SJSA1 (cell line): ENCODE measurements around the gene LMOD2. TPM values are rescaled to one million over a fixed set of nuclear protein-coding genes. Genes with fewer than 3 reads are reported as not detected.

Experiments used
- DNase-seq, 2 experiments: peaks; one replicate each; pipeline ENCODE4 v3.0.0-alpha.2; 2015 to 2020; ENCODE audit warnings: low spot score in 2 of 2, low read depth in 1 of 2
- H3K27ac ChIP-seq: fragments of 250-450 bp; sonication (Bioruptor Pico); 2 replicates; pipeline ENCODE4 v1.5.1; 2020; ENCODE audit warnings: mild to moderate bottlenecking, moderate library complexity
- H3K27me3 ChIP-seq: fragments of 250-450 bp; sonication (Bioruptor Pico); replicated peaks from 2 replicates; pipeline ENCODE4 v1.5.1; 2020; ENCODE audit warnings: mild to moderate bottlenecking, moderate library complexity
- H3K36me3 ChIP-seq: fragments of 250-450 bp; sonication (Bioruptor Pico); 2 replicates; pipeline ENCODE4 v1.5.1; 2020; ENCODE audit warnings: mild to moderate bottlenecking
- H3K4me1 ChIP-seq: fragments of 250-450 bp; sonication (Bioruptor Pico); replicated peaks from 2 replicates; pipeline ENCODE4 v1.6.1; 2021; ENCODE audit warnings: mild to moderate bottlenecking
- H3K4me3 ChIP-seq: fragments of 250-450 bp; sonication (Bioruptor Pico); 2 replicates; pipeline ENCODE4 v1.5.1; 2020; ENCODE audit warnings: mild to moderate bottlenecking
- H3K9me3 ChIP-seq: fragments of 250-450 bp; sonication (Bioruptor Pico); replicated peaks from 2 replicates; pipeline ENCODE4 v1.5.1; 2020; ENCODE audit warnings: mild to moderate bottlenecking
- total RNA-seq: library from RNA; depleted of rRNA; stranded (reverse); fragments of >200 nt; shearing (Covaris generic); gene quantifications from 2 replicates; pipeline ENCODE4 v1.2.3, GENCODE V29; 2014

The LMOD2 gene
- total RNA-seq, 1 experiment from 2014 or later: not detected

- Histone ChIP-seq H3K4me1 (no peaks in the 10 kb centered on the region), H3K4me3 (no peak overlapping the region), H3K36me3 (no peaks in the 10 kb centered on the region), H3K27me3 (peaks cover 2% of the 10 kb centered on the region; the same call in 1 of the 2 replicates), H3K9me3 (no peaks in the 10 kb centered on the region), H3K27ac (no peak overlapping the region)
- no peak for DNase-seq
Measured at GRCh38 chr7:123666492-123666891, 10.8 kb downstream of the LMOD2 start.

GRCh38 chr7:123669485-123669884 lies 13.8 kb downstream of the LMOD2 start:
- Histone ChIP-seq H3K9me3 (no peaks in the 10 kb centered on the region), H3K4me1 (no peaks in the 10 kb centered on the region; the same call in 1 of the 2 replicates), H3K36me3 (no peaks in the 10 kb centered on the region), H3K27ac (no peak overlapping the region), H3K27me3 (peaks cover 7% of the 10 kb centered on the region; the same call in 1 of the 2 replicates), H3K4me3 (no peak overlapping the region)
- no peak for DNase-seq

- H3K36me3 ChIP-seq: no peaks in the 10 kb centered on the region
- H3K4me3 ChIP-seq: no peak overlapping the region
- no peak overlapping the region for H3K27ac ChIP-seq
- H3K4me1 ChIP-seq: no peaks in the 10 kb centered on the region; the same call in 1 of the 2 replicates
- H3K9me3 ChIP-seq: no peaks in the 10 kb centered on the region
- H3K27me3 ChIP-seq: peaks cover 7% of the 10 kb centered on the region; the same call in 1 of the 2 replicates
- no peak for DNase-seq
Measured at GRCh38 chr7:123673137-123673732, 17.6 kb downstream of the LMOD2 start.

- Histone ChIP-seq H3K4me3 (no peak overlapping the region), H3K36me3 (no peaks in the 10 kb centered on the region), H3K4me1 (no peaks in the 10 kb centered on the region; the same call in 1 of the 2 replicates), H3K27me3 (peaks cover 5% of the 10 kb centered on the region; the same call in 1 of the 2 replicates), H3K9me3 (no peaks in the 10 kb centered on the region), H3K27ac (no peak overlapping the region)
- DNase-seq: no peak
Measured at GRCh38 chr7:123673752-123674398, 18.2 kb downstream of the LMOD2 start.

- no peaks in the 10 kb centered on the region for H3K36me3 ChIP-seq
- no peaks in the 10 kb centered on the region for H3K9me3 ChIP-seq
- no peak for DNase-seq
- H3K27ac ChIP-seq: no peak overlapping the region
- H3K4me3 ChIP-seq: no peak overlapping the region
- peaks cover 5% of the 10 kb centered on the region; the same call in 1 of the 2 replicates for H3K27me3 ChIP-seq
- H3K4me1 ChIP-seq: no peaks in the 10 kb centered on the region; the same call in 1 of the 2 replicates
Measured at GRCh38 chr7:123674399-123675180, 18.9 kb downstream of the LMOD2 start.

GRCh38 chr7:123675181-123675473 lies 19.5 kb downstream of the LMOD2 start:
- DNase-seq: no peak
- Histone ChIP-seq H3K27me3 (peaks cover 5% of the 10 kb centered on the region; the same call in 1 of the 2 replicates), H3K4me3 (no peak overlapping the region), H3K36me3 (no peaks in the 10 kb centered on the region), H3K4me1 (no peaks in the 10 kb centered on the region; the same call in 1 of the 2 replicates), H3K9me3 (no peaks in the 10 kb centered on the region), H3K27ac (no peak overlapping the region)

GRCh38 chr7:123677061-123677715 lies 21.5 kb downstream of the LMOD2 start:
- Histone ChIP-seq H3K4me1 (no peaks in the 10 kb centered on the region; the same call in 1 of the 2 replicates), H3K9me3 (no peaks in the 10 kb centered on the region), H3K27me3 (peaks cover 5% of the 10 kb centered on the region; the same call in 1 of the 2 replicates), H3K27ac (no peak overlapping the region), H3K4me3 (no peak overlapping the region), H3K36me3 (no peaks in the 10 kb centered on the region)
- DNase-seq: no peak

GRCh38 chr7:123679614-123680013 lies 23.9 kb downstream of the LMOD2 start:
- Histone ChIP-seq H3K9me3 (no peaks in the 10 kb centered on the region), H3K4me1 (no peaks in the 10 kb centered on the region; the same call in 1 of the 2 replicates), H3K27ac (no peak overlapping the region), H3K4me3 (no peak overlapping the region), H3K36me3 (peaks cover 6% of the 10 kb centered on the region; the same call in 1 of the 2 replicates), H3K27me3 (no peaks in the 10 kb centered on the region)
- DNase-seq: no peak

GRCh38 chr7:123680580-123680979 lies 24.9 kb downstream of the LMOD2 start:
- Histone ChIP-seq H3K4me3 (no peak overlapping the region), H3K27ac (no peak overlapping the region), H3K27me3 (no peaks in the 10 kb centered on the region), H3K36me3 (peaks cover 8% of the 10 kb centered on the region; the same call in 1 of the 2 replicates), H3K4me1 (no peaks in the 10 kb centered on the region; the same call in 1 of the 2 replicates), H3K9me3 (no peaks in the 10 kb centered on the region)
- no peak for DNase-seq

GRCh38 chr7:123681561-123681960 lies 25.9 kb downstream of the LMOD2 start:
- DNase-seq: no peak
- no peak overlapping the region for H3K4me3 ChIP-seq
- no peaks in the 10 kb centered on the region; the same call in 1 of the 2 replicates for H3K4me1 ChIP-seq
- no peak overlapping the region for H3K27ac ChIP-seq
- H3K27me3 ChIP-seq: no peaks in the 10 kb centered on the region
- peaks cover 8% of the 10 kb centered on the region for H3K36me3 ChIP-seq
- no peaks in the 10 kb centered on the region for H3K9me3 ChIP-seq

GRCh38 chr7:123682690-123683089 lies 27.0 kb downstream of the LMOD2 start:
- H3K4me1 ChIP-seq: no peaks in the 10 kb centered on the region; the same call in 1 of the 2 replicates
- H3K27ac ChIP-seq: no peak overlapping the region
- H3K36me3 ChIP-seq: peaks cover 8% of the 10 kb centered on the region
- H3K9me3 ChIP-seq: no peaks in the 10 kb centered on the region
- H3K27me3 ChIP-seq: no peaks in the 10 kb centered on the region
- no peak overlapping the region for H3K4me3 ChIP-seq
- peak in 1 of 2 experiments; percentile 68 for DNase-seq

GRCh38 chr7:123687161-123687560 lies 31.5 kb downstream of the LMOD2 start:
- peaks cover 36% of the 10 kb centered on the region for H3K36me3 ChIP-seq
- DNase-seq: no peak
- no peaks in the 10 kb centered on the region for H3K9me3 ChIP-seq
- no peaks in the 10 kb centered on the region; the same call in 1 of the 2 replicates for H3K4me1 ChIP-seq
- H3K27ac ChIP-seq: no peak overlapping the region
- H3K4me3 ChIP-seq: no peak overlapping the region
- H3K27me3 ChIP-seq: no peaks in the 10 kb centered on the region

- Histone ChIP-seq H3K36me3 (peaks cover 40% of the 10 kb centered on the region), H3K27ac (no peak overlapping the region), H3K4me1 (no peaks in the 10 kb centered on the region; the same call in 1 of the 2 replicates), H3K4me3 (no peak overlapping the region), H3K27me3 (no peaks in the 10 kb centered on the region), H3K9me3 (no peaks in the 10 kb centered on the region)
- DNase-seq: no peak
Measured at GRCh38 chr7:123687727-123688126, 32.1 kb downstream of the LMOD2 start.
